DMS 273 (cell line): Measurements from ENCODE around the gene FN3K.
"Not testable (repeated sequence)": the region's sequence is repeated elsewhere in the genome, so short reads cannot be mapped to it uniquely, and the experiment has no call there.

Experiments
- DNase-seq: peaks from one replicate; lab custom pipeline; 2025; ENCODE audit not compliant: unreplicated experiment; lab: John Stamatoyannopoulos, UW

Gene FN3K

DNA sequence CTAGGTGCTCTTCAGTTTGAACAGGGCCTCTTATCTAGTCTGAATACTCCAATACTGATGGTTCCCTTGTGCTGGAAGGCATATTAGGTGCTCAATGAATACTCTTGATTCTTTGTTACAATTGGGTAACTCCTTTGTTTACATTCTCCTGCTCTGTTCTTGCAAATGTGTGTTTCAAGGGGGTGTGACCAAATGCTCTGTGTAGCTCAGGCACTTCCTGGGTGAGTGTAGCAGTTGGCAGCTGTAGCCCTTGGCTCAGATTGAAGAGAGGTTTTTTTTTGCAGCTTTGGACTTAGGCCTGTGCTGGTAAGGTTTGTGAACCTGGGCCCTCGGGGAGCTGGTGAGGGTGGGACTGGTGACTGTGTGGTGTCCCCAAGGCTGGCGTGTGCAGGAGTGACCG lies 36.6 kb downstream of the FN3K start:
- DNase-seq, result no peak

DNA sequence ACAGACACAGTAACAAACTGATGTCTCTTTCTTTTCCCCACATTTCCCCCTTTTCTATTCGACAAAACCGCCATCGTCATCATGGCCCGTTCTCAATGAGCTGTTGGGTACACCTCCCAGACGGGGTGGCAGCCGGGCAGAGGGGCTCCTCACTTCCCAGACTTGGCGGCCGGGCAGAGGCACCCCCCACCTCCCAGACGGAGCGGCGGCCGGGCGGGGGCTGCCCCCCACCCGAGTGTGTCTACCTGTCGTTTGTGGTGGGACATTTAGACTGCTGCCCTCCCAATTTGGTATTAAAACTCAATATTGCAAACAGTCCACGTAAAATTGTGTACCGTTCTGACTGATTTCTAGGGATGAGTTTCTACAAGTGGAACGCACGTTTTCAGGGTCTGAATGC lies 39.0 kb downstream of the FN3K start:
- not testable (repeated sequence) for DNase-seq

DNA sequence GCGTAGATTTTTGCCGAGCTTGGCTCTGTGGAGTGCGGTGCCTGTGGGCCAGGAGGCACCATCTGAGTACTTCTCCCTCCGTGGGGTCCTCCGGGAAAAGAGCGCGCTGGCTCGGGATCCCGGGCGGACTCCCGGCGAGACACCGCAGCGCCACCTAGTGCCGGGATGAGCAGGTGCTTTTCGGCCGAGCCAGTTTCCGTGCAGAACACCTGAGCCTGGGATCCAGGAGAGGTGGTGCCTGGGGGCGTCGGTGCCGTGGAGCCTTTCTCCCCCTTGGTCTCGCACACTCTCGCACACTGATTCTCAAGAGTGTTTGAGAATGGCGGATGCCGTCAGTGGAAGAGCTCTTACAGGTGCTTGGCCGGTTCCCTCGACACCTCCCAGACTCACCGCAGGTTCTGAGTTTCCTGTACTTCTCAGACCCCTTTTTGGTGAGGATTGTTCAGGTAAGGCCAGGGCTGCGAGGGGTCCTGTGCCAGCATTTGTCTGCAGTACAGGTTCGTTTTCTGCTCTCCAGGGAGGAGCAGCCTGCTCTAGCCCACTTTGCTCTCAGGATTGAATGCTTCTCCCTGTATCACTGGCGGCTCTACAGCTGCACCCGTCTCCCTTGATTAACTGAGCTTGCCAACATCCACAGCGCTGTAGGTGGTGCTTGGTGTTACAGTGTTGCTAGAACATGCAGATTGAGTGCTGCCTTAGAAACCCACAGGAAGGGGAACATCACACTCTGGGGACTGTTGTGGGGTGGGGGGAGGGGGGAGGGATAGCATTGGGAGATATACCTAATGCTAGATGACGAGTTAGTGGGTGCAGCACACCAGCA lies 39.8 kb downstream of the FN3K start:
- peak; percentile 76 for DNase-seq

DNA sequence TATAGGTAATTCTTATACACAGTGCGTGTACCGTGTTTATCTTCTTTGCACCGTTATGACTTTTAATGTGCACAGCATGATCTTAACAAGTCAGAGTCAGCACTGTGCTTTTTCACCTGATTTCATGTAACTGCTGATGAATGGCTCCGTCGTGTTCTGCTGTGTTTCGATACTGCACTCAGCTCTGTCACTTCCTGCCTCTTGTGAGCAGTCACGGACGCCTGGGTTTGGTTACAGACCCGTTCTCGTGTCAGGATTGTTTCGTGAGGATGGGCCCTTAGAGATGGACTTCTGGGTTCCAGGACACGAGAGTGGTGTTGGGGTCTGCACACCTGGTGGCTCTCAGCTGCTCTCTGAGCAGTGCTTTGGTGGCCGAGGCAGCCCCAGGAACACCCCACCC lies 41.0 kb downstream of the FN3K start:
- DNase-seq, result no peak

DNA sequence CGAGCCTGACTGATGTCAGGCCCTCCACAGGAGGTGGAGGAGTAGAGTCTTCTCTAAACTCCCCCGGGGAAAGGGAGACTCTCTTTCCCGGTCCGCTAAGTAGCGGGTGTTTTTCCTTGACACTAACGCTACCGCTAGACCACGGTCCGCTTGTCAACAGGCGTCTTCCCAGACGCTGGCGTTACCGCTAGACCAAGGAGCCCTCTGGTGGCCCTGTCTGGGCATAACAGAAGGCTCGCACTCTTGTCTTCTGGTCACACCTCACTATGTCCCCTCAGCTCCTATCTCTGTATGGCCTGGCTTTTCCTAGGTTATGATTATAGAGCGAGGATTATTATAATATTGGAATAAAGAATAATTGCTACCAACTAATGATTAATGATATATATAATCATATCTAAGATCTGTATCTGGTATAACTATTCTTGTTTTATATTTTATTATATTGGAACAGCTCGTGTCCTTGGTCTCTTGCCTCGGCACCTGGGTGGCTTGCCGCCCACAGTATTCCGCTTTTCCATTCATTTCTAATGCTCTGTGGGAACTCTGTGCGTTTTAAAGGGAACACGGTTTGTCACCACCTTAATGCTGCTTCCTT lies 42.5 kb downstream of the FN3K start:
- not testable (repeated sequence) for DNase-seq

DNA sequence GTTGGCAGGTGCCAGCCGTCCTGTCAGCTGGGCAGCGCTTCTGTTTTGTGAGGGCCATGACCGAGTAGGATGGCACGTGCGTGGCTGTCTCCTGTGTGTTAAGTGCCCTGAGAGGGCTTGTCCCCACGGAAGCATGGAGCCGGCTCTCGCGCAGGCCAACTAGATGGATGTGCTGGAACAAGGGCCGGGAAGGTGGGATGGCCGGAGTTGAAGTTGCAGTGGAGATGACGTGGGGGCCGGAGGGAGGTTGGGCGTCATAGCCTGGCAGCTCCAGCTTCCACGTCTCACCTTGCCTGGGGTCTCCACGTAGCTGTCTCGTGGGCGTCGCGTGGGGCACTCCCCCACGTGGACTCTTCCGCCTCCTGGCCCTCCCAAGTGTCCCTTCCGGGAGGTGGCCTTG lies 44.1 kb downstream of the FN3K start:
- DNase-seq, result no peak

DNA sequence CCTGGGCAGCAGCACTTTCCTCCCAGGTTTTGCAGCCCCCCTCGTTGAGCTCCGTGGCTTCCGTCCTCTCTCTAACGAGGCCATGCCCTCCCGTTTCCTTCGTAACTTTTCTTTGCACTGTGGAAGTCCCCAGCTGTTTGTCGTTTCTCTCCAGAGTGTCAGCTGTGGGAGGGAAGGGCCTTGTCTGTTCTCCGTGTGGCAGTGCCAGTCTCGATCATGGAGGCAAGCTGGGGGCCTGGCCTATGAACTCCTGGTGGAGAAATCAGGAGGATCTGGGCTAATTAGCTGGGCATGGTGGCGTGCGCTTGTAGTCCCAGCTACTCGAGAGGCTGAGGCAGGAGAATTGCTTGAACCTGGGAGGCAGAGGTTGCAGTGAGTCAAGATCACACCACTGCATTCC lies 44.8 kb downstream of the FN3K start:
- DNase-seq, result no peak

DNA sequence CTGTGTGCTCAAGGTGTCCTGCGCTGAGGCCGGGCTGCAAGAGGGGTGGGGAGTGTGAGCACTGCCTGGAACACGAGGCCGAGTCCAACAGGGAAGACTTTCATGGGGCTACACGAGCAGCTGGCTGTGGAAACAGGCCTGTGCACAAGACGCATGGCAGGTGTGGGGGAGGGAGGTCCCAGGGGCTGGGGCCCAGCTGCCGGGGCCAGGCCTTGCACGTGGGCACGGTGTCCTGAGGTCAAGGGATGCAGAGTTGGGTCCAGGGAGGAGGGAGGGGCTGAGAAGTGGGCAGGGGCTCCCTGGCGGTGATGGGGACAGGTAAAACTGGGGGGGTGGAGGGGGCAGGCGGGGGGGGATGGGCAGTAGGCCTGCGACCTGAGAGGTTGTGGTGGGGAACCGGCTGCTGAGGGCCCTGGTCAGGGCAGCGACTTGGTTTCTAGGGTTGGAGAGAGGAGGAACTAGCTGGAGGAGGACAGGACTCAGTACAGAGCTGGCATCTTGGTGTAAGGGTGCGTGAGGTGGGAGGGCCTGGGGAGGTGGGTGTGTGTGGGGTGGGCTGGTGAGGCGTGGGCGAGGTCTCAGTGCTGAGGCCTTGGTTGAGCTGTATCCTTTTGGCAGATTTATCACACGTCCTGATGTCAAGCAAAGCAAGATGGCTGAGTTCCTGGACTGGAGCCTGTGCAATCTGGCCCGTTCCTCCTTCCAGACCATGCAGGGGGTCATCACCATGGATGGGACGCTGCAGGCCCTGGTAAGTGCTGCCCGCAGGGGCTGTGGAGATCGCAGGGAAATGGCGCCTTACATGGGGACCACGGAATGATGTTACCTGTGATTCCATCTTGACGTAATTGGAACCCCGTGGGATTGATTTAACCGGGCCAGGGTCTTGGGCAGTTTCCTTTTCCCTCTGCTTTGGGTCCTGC lies 45.8 kb downstream of the FN3K start:
- peak; percentile 66 for DNase-seq

DNA sequence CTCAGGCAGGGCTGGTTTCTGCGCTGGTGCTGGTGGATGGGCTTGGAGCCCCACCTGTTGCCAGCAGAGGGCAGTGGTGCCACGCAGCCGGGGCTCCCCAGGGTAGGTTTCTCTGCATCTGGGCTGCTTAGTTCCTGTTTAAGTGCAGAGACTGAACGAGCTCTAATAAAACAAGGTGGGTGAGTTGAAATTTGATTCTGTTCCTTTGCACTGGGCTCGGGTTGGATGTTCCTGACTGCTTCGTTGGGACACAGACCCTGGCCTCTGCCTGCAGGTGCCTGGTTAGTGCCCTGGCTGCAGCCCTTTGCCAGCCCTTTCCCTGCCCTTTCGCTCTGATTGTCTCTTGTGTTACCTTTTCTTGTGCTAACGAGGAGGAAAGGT lies 46.5 kb downstream of the FN3K start:
- peak; percentile 89 for DNase-seq

DNA sequence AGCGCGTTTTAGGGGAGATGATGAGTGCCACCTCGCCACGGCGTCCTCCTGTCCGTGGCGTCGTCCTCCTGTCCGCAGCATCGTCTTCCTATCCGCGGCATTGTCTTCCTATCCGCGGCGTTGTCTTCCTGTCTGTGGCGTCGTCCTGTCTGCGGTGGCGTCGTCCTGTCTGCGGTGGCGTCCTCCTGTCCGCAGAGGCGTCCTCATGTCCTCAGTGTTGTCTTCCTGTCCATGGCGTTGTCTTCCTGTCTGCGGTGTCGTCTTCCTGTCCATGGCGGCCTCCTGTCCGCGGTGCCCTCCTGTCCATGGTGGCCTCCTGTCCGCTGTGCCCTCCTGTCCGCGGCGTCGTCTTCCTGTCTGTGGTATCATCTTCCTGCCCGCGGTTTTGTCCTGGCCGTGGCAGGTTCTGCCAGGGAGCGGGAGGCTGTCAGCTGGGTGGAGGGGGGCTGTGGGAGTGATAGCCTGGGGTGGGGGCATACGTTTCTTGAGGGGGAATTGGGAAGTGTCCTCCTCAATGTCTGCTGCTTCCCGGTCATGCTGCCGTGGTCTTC lies 47.3 kb downstream of the FN3K start:
- no peak for DNase-seq

DNA sequence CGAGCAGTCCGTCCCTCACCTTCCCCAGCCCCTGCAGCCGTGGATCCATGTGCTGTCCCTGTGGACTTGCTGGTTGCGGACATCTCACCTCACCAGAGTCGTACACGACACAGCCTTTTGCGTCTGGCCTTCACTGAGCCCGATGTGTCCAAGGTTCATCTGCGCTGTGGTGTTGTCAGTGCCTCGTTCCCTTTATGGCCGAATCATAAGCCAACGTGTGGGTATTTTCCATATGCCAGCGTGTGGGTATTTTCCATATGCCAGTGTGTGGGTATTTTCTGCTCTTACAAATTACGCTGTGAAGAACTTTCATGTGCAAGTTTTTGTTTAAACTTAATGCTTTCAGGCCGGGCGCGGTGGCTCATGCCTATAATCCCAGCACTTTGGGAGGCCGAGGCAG lies 48.1 kb downstream of the FN3K start:
- DNase-seq, result no peak

DNA sequence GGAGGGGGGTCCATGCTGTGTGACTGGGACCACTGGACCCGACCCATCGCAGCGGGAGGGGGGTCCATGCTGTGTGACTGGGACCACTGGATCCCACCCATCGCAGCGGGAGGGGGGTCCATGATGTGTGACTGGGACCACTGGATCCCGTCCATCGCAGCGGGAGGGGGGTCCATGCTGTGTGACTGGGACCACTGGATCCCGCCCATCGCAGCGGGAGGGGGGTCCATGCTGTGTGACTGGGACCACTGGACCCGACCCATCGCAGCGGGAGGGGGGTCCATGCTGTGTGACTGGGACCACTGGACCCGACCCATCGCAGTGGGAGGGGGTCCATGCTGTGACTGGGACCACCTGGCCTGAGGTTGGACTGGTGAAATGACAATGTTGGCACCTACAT lies 50.2 kb downstream of the FN3K start:
- not testable (repeated sequence) for DNase-seq

DNA sequence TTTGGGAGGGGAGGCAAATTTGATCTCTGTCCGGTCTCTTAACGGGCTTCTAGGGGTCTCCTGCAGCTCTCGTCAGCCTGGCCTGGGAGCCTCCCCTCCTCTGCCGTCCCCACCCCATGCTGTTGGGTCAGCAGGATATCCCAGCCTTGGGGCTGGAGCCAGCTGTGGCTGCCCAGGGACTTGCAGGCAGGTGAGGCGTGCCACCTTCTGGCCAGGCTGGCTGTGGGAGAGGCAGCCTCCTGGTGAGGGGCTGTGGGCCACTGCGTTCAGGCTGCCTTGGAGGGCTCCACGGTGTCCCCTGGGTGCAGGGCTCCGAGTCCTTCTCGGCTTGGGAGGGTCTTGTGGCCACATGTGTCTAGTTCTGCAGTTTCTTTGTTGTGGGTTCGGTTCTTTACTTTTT lies 51.0 kb downstream of the FN3K start:
- DNase-seq, result no peak

DNA sequence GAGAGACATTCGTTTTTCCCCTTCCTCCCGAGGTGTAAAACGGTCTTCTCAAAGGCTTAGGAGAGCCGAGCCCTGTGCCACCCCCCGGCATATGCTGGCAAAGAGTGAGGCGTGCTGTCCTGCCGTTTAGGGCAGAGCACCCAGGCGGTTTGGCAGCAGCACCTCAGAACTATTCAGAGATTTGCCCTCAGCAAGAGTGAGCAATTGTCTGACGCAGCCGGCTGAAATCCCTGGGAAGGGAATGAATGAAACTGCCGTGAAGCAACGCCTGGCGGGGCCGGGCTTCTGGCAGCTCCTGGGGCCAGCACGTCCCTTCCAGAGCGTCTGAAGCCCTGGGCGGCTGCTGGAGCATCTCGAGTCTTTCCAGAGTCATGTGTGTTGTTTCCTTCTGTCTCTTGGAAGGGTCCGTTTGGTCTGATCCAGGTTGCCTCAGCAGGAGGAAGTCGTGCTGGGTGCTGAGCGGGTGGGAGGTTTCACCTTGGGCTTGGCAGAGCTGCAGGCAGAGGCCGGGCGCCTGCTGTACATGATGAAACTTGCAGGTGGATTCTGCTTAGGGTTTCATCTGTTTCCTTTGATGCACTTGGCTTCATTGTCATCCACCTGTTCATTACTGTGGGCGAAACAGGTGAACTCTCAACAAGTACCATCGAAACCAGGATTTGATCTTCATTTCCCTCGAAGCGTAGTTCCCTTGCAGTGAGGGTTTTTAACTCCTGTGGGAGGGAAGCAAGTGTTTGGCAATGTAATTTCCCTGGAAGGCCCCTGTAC lies 51.9 kb downstream of the FN3K start:
- no peak for DNase-seq

DNA sequence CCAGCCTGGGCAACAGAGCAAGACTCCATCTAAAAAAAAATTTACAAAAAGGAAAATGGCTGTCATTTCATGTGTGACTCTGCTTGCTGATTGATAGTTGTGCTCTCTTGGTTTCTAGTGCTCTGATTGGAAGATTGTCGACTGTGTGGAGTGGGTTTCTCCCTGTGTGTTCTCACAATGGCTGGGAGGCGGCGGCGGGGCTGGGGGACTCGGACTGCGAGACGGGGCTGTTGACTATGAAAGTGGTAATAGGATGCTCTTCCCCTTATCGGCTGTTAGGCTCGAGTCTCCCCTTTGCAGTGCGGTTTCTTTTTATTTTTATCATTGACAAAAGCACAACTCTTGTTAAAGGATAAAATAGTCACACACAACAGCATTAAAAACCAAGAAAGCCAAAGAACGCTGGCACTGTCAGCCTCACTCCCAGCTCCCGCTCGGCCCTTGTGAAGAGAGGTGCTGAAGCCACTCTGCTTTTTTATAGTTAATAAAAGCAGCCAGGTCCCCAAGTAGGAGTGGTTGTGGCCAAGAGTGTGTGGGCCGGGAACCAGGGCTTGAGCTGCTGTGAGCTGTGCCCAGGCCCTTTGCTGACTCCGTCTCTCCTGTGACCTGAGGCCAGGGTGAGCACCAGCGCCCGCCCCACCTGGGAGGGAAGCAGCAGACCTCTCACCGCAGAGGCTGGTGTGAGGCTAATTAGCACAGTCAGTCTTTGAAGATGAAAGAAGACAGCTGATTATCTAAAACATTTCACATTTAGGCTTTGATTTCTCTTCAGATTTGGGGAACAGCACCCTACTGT lies 53.0 kb downstream of the FN3K start:
- DNase-seq, result no peak

DNA sequence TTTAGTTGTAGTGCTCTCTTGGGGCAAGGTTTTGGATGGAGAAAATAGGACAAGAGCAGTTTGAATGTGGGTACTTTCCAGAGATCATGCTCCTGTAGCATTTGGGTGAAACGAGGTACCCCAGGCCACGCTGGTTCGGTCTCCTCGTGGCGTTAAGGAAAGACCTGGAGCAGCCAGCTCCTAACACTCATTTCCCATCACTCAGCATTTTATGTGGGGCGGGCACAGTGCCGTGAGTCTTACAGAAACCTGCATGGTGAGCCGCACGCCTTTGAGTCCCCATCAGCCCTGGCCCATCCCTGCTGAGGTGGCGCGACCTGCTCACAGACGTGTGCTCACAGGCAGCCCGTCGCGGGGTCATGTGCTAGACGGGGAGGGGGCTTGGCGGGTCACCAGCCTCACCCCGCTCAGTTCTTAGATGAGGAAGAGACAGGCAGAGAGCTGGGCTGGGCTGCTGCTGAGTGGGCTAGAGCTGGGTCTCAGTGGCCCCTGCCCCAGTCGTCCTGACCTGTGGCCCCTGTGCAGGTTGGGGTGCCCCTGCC lies 53.7 kb downstream of the FN3K start:
- DNase-seq, result no peak

DNA sequence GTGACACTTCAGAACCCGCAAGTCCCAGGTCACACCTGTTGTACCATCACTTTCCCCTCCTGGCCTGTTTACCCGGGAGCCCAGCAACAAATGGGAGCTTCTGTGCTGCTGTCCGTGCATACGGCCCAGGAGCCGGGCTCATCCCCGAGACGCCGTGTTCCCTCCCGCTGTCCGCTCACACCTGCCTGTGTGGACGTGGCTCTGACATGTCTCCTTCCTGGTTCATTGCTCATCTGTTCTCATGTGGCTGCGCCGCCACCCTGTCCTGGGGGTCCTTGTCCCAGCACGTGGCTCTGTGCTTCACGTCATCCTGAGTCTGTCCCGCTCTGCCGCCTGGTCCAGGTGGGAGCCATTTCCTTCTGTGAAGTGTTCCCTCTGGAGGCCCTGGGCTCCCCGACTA lies 54.4 kb downstream of the FN3K start:
- DNase-seq, result no peak

DNA sequence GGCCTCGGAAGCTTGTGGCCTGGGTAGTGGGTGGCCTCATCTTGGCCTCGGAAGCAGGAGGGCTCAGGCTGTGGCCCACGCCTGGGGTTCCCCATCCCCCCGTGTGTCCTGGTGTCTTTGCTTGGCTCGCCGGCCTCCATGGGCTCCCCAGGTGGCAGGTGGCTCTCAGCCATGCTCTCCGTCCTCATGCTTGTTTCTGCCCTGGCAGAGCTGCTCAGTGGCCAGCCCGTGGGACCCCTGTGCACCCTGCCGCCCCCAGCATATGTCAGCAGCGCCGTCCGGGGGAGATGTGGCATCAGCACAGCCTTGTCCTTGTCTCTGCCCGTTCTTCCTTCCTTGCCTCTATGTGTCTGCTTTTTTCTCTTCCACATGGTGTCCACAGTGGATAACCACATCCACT lies 55.0 kb downstream of the FN3K start:
- DNase-seq, result no peak

DNA sequence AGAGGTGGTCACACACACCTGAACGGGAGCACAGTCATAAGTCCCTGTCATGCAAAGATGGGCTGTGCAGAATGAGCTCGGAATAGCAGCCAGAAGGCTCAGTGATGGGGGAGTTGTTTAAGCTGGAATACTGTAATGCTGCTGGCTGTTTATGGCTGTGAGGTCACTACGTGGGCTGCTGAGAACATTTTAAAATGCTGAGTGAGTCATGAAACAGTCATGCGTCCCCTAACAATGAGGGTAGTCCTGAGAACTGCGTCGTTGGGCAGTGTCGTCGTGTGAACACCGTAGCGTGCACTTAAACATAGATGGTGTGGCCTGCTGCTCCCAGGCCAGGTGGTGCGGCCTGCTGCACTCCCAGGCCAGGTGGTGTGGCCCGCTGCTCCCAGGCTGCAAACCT lies 56.1 kb downstream of the FN3K start:
- DNase-seq, result no peak
